GM12873 (cell line): ENCODE results near the gene ATRNL1.

Experiments used
- CTCF ChIP-seq: IDR thresholded peaks from 2 replicates; pipeline ENCODE4 v1.5.1; 2012; ENCODE audit warnings: low read depth, mild to moderate bottlenecking, moderate library complexity, low read length, control low read depth; ENCODE audit not compliant: insufficient read depth; ENCODE audit errors: missing control alignments

The ATRNL1 gene

DNA sequence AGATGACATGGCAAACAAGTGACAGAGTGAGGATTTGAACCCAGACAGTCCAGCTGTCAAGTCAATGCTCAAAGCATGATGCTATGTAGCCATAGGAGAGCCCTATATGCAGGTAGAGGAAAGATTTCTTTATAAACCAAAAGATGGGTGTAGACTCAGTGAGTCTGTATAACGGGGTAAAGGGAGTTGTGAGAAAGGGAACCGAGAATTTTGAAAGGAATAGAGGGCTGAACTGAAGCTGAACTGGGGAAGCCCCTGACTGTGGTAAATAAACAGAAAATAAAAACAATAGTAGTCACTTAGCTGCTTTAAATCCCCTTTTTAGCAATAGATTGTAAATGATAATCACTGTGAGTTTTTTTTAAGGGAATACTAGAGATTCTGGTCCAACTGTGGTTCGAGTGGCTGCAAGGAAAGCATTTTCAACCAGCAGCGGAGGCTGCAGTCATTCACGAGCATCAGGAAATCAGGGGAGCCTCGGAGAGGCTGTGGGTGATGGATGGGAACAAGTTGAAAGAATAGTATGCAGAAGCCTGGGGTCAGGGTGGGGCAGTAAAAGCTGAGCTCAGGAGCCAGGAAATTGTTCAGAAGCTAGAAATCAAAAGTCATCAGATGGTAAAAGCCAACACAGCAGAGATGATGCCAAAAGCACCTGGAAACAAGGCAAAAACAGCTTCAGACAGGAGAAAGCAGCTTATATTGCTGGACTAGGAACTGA, 786.4 kb downstream of the ATRNL1 start:
- no peak for TF ChIP-seq CTCF

- TF ChIP-seq CTCF, result no peak
These were observed 788.9 kb downstream of the ATRNL1 start for GRCh38 chr10:115882021-115882420.

DNA sequence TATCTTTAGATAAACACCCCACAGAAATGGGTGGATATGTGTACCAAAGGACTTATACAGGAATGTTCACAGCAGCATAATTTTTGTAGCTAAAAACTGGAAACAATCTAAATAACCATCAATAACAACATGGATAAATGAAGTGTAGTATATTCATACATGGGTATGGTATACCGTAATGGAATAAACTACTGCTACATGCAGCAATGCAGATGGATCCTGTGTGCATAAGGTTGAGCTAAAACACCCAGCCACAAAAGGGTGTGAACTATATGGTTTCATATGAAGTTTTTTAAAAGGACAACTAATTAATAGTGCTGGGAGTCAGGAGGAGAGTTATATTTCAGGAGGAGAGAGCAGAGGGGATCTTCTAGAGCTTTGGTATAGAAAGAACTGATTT, 790.2 kb downstream of the ATRNL1 start:
- no peak for TF ChIP-seq CTCF

- no peak for TF ChIP-seq CTCF
These were observed 791.2 kb downstream of the ATRNL1 start for GRCh38 chr10:115884331-115884730.

DNA sequence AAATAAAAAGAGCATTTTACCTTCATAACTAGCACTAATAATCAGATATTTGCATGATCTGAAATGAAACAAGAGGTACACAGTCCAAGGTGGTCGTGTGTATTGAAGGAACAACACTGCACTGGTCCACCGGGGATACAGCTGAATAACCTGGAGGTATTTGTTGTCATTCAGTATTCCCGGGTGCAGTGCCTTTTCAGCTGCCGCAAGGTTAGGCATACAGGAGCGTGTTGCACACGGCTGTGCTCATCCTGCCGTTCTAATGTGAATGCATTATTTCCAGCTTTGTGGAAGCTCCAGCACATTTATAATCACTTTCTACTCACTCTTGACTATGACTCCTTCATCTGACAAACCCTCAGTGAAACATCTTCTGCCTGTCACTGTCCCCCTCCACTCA, 802.0 kb downstream of the ATRNL1 start:
- no peak for TF ChIP-seq CTCF

DNA sequence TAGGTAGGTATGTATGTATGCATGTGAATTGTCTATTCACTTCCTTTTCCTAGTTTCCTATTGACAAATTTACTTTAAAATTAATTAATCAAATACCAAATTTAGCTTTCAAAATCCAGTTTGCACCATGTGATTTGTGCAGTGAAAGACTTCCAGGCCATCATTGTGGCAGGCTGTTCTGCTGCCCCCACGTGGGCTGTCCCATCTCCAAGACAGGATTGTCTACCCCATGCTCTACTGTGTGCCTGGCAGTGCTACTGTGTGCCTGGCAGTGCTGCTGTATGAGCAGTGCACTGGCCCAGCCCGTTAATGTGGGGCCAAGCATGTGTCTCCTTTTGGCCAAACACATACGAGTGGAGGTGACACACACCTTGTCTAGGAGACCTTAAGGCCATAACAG, 805.1 kb downstream of the ATRNL1 start:
- no peak for TF ChIP-seq CTCF

DNA sequence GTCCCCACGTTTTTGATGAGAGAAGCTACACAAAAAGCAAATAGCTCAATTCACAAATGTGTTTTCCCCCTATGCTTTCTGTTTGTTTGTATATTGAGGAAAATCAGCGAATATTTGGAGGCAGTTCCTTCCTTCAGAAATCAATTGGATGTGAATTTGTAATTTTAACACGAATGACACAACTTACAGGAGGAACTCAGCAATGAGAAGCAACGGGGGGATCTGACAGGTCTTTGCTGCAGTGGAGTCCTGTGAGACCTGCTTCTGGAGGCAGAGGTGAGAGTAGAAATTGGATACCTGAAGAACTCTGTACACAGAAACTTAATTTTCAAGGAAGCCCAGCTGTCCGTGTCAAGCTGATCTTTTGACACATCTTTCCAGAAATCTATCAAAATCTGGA, 809.4 kb downstream of the ATRNL1 start:
- no peak for TF ChIP-seq CTCF
